KMS-11 (cell line): ENCODE measurements around the gene CEBPA.

Source experiments
- H2AFZ ChIP-seq: fragments of 200-600 bp; sonication (generic); 2 replicates; pipeline ENCODE4 v1.6.1; 2016; ENCODE audit warnings: antibody characterized with exemption, mixed run types, low read depth
- H3K27ac ChIP-seq: fragments of 200-600 bp; sonication (generic); 2 replicates; pipeline ENCODE4 v1.6.1; 2016; ENCODE audit warnings: mild to moderate bottlenecking, mixed run types
- H3K27me3 ChIP-seq: fragments of 200-600 bp; sonication (generic); 2 replicates; pipeline ENCODE4 v1.6.1; 2017; ENCODE audit warnings: mild to moderate bottlenecking, low read depth, mixed run types, moderate library complexity; ENCODE audit not compliant: insufficient read depth
- H3K36me3 ChIP-seq: fragments of 200-600 bp; sonication (generic); 2 replicates; pipeline ENCODE4 v1.6.1; 2017; ENCODE audit warnings: mild to moderate bottlenecking, mixed run types; ENCODE audit not compliant: insufficient read depth
- H3K4me1 ChIP-seq: fragments of 200-600 bp; sonication (generic); 2 replicates; pipeline ENCODE4 v1.6.1; 2016; ENCODE audit warnings: mild to moderate bottlenecking, low read depth, mixed run types; ENCODE audit not compliant: poor library complexity, severe bottlenecking
- H3K4me2 ChIP-seq: fragments of 200-600 bp; sonication (generic); 2 replicates; pipeline ENCODE4 v1.7.0; 2016; ENCODE audit warnings: mild to moderate bottlenecking, mixed run types
- H3K4me3 ChIP-seq: fragments of 200-600 bp; sonication (generic); IDR thresholded peaks from 2 replicates; pipeline ENCODE4 v1.6.1; 2017; ENCODE audit warnings: low read depth, low read length, mixed read lengths; ENCODE audit not compliant: insufficient read depth
- H3K79me2 ChIP-seq: fragments of 200-600 bp; sonication (generic); 2 replicates; pipeline ENCODE4 v1.6.1; 2016; ENCODE audit warnings: low read depth, mixed run types; ENCODE audit not compliant: insufficient read depth
- H3K9ac ChIP-seq: fragments of 200-600 bp; sonication (generic); 2 replicates; pipeline ENCODE4 v1.6.1; 2016; ENCODE audit warnings: mild to moderate bottlenecking, mixed run types
- H4K20me1 ChIP-seq: fragments of 200-600 bp; sonication (generic); 2 replicates; pipeline ENCODE4 v1.6.1; 2016; ENCODE audit warnings: mild to moderate bottlenecking, mixed run types; ENCODE audit not compliant: insufficient read depth
- CTCF ChIP-seq: fragments of 200-600 bp; sonication (generic); conservative IDR thresholded peaks from 2 replicates; pipeline ENCODE4 v1.6.1; 2017; ENCODE audit warnings: low read depth, mild to moderate bottlenecking, antibody characterized with exemption, low read length, moderate library complexity, mixed read lengths

CEBPA gene

GRCh38 chr19:33309826-33310225 lies 7.5 kb upstream of the CEBPA start:
- Histone ChIP-seq H3K4me3 (no peak overlapping the region), H4K20me1 (no peaks in the 10 kb centered on the region), H3K79me2 (no peaks in the 10 kb centered on the region), H3K27me3 (no peaks in the 10 kb centered on the region), H3K4me2 (no peak overlapping the region), H3K36me3 (no peaks in the 10 kb centered on the region), H3K4me1 (no peaks in the 10 kb centered on the region), H3K27ac (no peak overlapping the region), H3K9ac (no peak overlapping the region), H2AFZ (no peak overlapping the region)
- TF ChIP-seq CTCF: no peak

DNA sequence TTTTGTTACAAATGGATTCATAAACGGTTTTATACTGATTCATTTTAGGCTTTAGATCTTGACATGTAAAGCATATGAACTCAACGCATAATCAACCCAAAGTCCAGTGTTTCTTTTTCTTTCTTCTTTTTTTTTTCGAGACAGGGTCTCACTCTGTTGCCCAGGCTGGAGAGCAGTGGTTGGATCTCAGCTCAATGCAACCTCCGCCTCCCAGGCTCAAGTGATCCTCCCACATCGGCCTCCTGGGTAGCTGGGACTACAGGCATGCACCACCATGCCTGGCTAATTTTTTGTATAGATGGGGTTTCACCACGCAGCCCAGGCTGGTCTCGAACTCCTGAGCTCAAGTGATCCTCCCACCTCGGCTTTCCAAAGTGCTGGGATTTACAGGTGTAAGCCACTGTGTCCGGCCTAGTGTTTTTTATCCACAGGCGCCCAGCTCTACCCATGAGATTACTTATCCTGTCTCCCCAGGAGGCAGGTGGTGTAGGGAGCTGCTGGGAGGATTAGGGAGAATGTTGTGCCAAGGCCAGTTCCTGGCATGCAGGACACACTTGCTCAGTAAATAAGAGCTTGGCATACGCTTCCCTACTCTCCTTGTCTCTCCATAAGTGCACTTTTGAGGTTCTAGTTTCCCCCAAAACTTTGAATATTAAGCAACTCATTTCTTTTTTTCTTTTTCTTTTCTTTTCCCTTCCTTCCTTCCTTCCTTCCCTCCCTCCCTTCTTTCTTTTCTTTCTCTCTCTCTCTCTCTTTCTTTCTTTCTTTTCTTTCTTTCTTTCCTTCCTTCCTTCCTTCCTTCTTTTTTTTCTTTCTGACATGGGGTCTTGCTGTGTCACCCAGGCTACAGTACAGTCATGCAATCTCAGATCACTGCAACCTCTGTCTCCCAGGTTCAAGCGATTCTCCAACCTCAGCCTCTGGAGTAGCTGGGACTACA lies 4.8 kb upstream of the CEBPA start:
- Histone ChIP-seq H3K27me3 (no peaks in the 10 kb centered on the region), H3K4me2 (no peak overlapping the region), H3K79me2 (no peaks in the 10 kb centered on the region), H3K27ac (no peak overlapping the region), H4K20me1 (no peaks in the 10 kb centered on the region), H3K4me1 (no peaks in the 10 kb centered on the region), H3K36me3 (no peaks in the 10 kb centered on the region), H2AFZ (no peak overlapping the region), H3K4me3 (no peak overlapping the region), H3K9ac (no peak overlapping the region)
- no peak for TF ChIP-seq CTCF

DNA sequence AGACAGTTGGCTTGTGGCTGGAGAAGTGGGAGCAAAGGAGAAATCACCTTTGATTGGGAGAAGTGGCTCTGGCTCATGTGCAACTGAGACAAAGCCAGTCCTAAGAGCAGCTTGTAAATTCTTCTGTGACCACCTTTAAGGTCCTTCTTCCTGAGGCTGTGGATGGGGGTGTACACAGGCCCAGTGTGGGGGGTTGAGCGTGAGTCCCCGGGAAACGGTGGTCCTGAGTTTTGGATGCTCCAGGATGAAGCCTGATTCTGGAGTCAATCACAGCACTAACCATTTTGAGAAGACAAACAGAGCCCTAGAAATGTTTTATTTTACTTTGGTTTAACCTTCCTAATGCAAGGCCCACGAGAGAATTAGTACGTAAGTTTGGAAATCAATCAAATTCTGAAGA lies 3.9 kb upstream of the CEBPA start:
- Histone ChIP-seq H3K36me3 (no peaks in the 10 kb centered on the region), H2AFZ (no peak overlapping the region), H3K9ac (no peak overlapping the region), H3K79me2 (no peaks in the 10 kb centered on the region), H4K20me1 (no peaks in the 10 kb centered on the region), H3K4me2 (no peak overlapping the region), H3K4me3 (no peak overlapping the region), H3K27ac (no peak overlapping the region), H3K27me3 (no peaks in the 10 kb centered on the region), H3K4me1 (peaks cover 1% of the 10 kb centered on the region)
- TF ChIP-seq CTCF: no peak

DNA sequence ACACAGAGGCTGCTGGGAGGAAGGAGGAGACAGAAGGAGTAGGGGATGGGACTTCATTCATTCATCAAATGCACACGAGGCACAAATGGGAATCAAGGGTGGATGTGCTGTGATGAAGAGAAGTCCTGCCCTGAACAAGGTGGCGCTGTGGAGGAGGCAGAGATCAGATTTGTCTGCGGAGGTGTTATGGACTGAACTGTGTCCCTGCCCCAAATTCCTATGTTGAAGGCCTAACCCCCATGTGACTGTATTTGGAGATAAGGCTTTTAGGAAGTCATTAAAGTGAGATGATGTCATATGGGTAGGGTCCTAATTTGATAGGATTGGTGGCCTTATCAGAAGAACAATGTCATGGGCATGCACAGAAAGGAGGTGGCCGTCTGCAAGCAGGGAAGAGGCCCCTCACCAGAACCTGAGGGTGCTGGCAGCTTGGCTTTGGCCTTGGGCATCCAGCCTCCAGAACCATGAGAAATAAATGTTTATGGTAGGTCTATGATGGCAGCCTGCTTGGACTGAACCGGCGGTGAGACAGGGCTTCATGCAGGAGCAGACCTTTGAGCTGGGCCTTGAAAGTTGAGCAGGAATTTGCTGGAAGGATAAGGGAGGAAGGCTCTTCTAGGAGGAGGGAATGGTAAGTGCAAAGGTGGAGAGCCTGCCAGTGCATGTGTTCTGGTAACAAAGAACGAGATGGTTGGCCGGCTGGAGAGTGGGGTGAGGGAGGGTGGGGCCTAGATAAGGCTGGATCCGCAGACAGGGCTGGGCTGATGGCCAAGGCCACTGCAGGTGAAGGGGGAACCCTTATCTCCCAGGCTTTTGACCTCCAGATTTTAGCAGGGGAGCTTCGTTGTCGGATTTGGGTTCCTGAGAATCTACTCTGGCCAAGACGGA lies 2.7 kb upstream of the CEBPA start:
- Histone ChIP-seq H2AFZ (no peak overlapping the region), H3K4me2 (no peak overlapping the region), H3K79me2 (no peaks in the 10 kb centered on the region), H3K4me3 (no peak overlapping the region), H3K4me1 (peaks cover 4% of the 10 kb centered on the region), H3K36me3 (no peaks in the 10 kb centered on the region), H3K9ac (no peak overlapping the region), H4K20me1 (no peaks in the 10 kb centered on the region), H3K27ac (no peak overlapping the region), H3K27me3 (no peaks in the 10 kb centered on the region)
- TF ChIP-seq CTCF: no peak
